Left ventricle myocardium inferior (tissue), 1 donor: ENCODE data around the gene GRAMD2A. TPM values are rescaled to one million over a fixed set of nuclear protein-coding genes. Genes with fewer than 3 reads are reported as not detected.

Experiments used
- DNase-seq: peaks from one replicate; pipeline ENCODE4 v3.0.0-alpha.2; 2020
- H3K27ac ChIP-seq: fragments of 200-600 bp; replicated peaks from 2 replicates; pipeline ENCODE4 v1.8.0; 2021
- H3K27me3 ChIP-seq: fragments of 200-600 bp; 2 replicates; pipeline ENCODE4 v1.8.0; 2021; ENCODE audit warnings: low read depth
- H3K36me3 ChIP-seq: fragments of 200-600 bp; 2 replicates; pipeline ENCODE4 v1.8.0; 2021
- H3K4me1 ChIP-seq: fragments of 200-600 bp; 2 replicates; pipeline ENCODE4 v1.8.0; 2021
- H3K4me3 ChIP-seq: fragments of 200-600 bp; 2 replicates; pipeline ENCODE4 v1.8.0; 2021; ENCODE audit warnings: mild to moderate bottlenecking, moderate library complexity
- H3K9me3 ChIP-seq: fragments of 200-600 bp; replicated peaks from 2 replicates; pipeline ENCODE4 v1.8.0; 2021
- CTCF ChIP-seq: fragments of 200-600 bp; IDR thresholded peaks from 2 replicates; pipeline ENCODE4 v1.8.0; 2021; ENCODE audit warnings: antibody characterized with exemption, mild to moderate bottlenecking, borderline replicate concordance
- intact Hi-C: fragments of 100-400 bp; cut with micrococcal nuclease; formaldehyde crosslinking; loops from one replicate; pipeline ENCODE4 v1.11.0; 2022
- total RNA-seq: library from RNA; stranded (reverse); fragmentation: NEBNext Ultra II Directional; extraction: Animal tissue kit (Norgen Biotek cat#: 25700); gene quantifications from one replicate; pipeline ENCODE4 v1.2.1, GENCODE V29; 2021
- donor health status: DM: no; HTN: yes; CAD: no; lungs with severe emphysema.

The GRAMD2A gene
- total RNA-seq, 1 donor from 2014 or later, result not detected

- H3K9me3 ChIP-seq, result no peaks in the 10 kb centered on the region
- peak overlapping the region; percentile 100 for H3K27ac ChIP-seq
- H3K27me3 ChIP-seq, result no peaks in the 10 kb centered on the region
- peak overlapping the region; percentile 29 for H3K4me3 ChIP-seq
- intact Hi-C loops, result no loop called here
- H3K4me1 ChIP-seq, result peaks cover 93% of the 10 kb centered on the region
- no peak for TF ChIP-seq CTCF
- no peak for DNase-seq
- H3K36me3 ChIP-seq, result no peaks in the 10 kb centered on the region
Measured at GRCh38 chr15:72227192-72227586, 29.6 kb upstream of the GRAMD2A start.

GRCh38 chr15:72223278-72223677, 25.7 kb upstream of the GRAMD2A start:
- Histone ChIP-seq H3K4me1 (peaks cover 91% of the 10 kb centered on the region), H3K9me3 (no peaks in the 10 kb centered on the region), H3K36me3 (peaks cover 20% of the 10 kb centered on the region), H3K27me3 (no peaks in the 10 kb centered on the region), H3K27ac (no peak overlapping the region), H3K4me3 (no peak overlapping the region)
- intact Hi-C loops, result no loop called here
- no peak for DNase-seq
- TF ChIP-seq CTCF, result no peak

GRCh38 chr15:72222393-72222792, 24.8 kb upstream of the GRAMD2A start:
- H3K27me3 ChIP-seq, result no peaks in the 10 kb centered on the region
- H3K27ac ChIP-seq, result peak overlapping the region; percentile 53
- intact Hi-C loops, result no loop called here
- peaks cover 82% of the 10 kb centered on the region for H3K4me1 ChIP-seq
- no peak overlapping the region for H3K4me3 ChIP-seq
- H3K36me3 ChIP-seq, result peaks cover 29% of the 10 kb centered on the region
- TF ChIP-seq CTCF, result no peak
- DNase-seq, result peak; percentile 45
- no peaks in the 10 kb centered on the region for H3K9me3 ChIP-seq

GRCh38 chr15:72220687-72221086, 23.1 kb upstream of the GRAMD2A start:
- no peak for TF ChIP-seq CTCF
- intact Hi-C loops, result no loop called here
- peaks cover 65% of the 10 kb centered on the region for H3K4me1 ChIP-seq
- no peaks in the 10 kb centered on the region for H3K9me3 ChIP-seq
- no peak overlapping the region for H3K27ac ChIP-seq
- H3K36me3 ChIP-seq, result peaks cover 46% of the 10 kb centered on the region
- H3K4me3 ChIP-seq, result no peak overlapping the region
- no peaks in the 10 kb centered on the region for H3K27me3 ChIP-seq
- no peak for DNase-seq

- no peak for DNase-seq
- no peak overlapping the region for H3K4me3 ChIP-seq
- H3K36me3 ChIP-seq, result peaks cover 80% of the 10 kb centered on the region
- no peaks in the 10 kb centered on the region for H3K9me3 ChIP-seq
- no peak for TF ChIP-seq CTCF
- no peak overlapping the region for H3K27ac ChIP-seq
- intact Hi-C loops, result no loop called here
- H3K27me3 ChIP-seq, result no peaks in the 10 kb centered on the region
- peaks cover 48% of the 10 kb centered on the region for H3K4me1 ChIP-seq
Measured at GRCh38 chr15:72217216-72217615, 19.6 kb upstream of the GRAMD2A start.

- Histone ChIP-seq H3K4me1 (peaks cover 37% of the 10 kb centered on the region), H3K4me3 (no peak overlapping the region), H3K36me3 (peaks cover 89% of the 10 kb centered on the region), H3K27ac (no peak overlapping the region), H3K9me3 (no peaks in the 10 kb centered on the region), H3K27me3 (no peaks in the 10 kb centered on the region)
- intact Hi-C loops, result no loop called here
- no peak for TF ChIP-seq CTCF
- no peak for DNase-seq
Measured at GRCh38 chr15:72216079-72216478, 18.5 kb upstream of the GRAMD2A start.
